Measurements from ENCODE around the gene DNAJC6.

DNAJC6 gene

Small RNAs within 50 kb of the gene (small RNA-seq; reads per million reads assigned to genes)
- gene COX6CP13 (0 reads per million in 2 experiments), gene RNU2-15P (0.03 to 0.04 reads per million in 2 experiments)
